Spleen (tissue), 11 donors: ENCODE results near the gene UTY. TPM values are rescaled to one million over a fixed set of nuclear protein-coding genes. Genes with fewer than 3 reads are reported as not detected.

Experiments
- DNase-seq: peaks from one replicate; pipeline ENCODE4 v3.0.0-alpha.2; 2020
- H3K27ac ChIP-seq, 8 donors: fragments of 200-600 bp; sonication (generic) in 7 of 8; 1 replicate in 4 of 8; 2 replicates in 4 of 8; pipeline versions ENCODE4 v1.5.0 to v1.8.0; 2016 to 2021; ENCODE audit warnings: inconsistent platforms in 4 of 8, mild to moderate bottlenecking in 4 of 8, moderate library complexity in 1 of 8
- H3K27me3 ChIP-seq, 7 donors: fragments of 200-600 bp; sonication (generic) in 6 of 7; replicated peaks in 1 of 7; 1 replicate in 4 of 7; 2 replicates in 3 of 7; pipeline versions ENCODE4 v1.5.0 to v1.8.0; 2016 to 2021; ENCODE audit warnings: inconsistent platforms in 3 of 7, mild to moderate bottlenecking in 1 of 7
- H3K36me3 ChIP-seq, 6 donors: fragments of 200-600 bp; sonication (generic) in 5 of 6; 1 replicate in 4 of 6; 2 replicates in 2 of 6; pipeline versions ENCODE4 v1.5.0 to v1.8.0; 2016 to 2021; ENCODE audit warnings: inconsistent platforms in 2 of 6
- H3K4me1 ChIP-seq, 6 donors: fragments of 200-600 bp; sonication (generic) in 5 of 6; 1 replicate in 3 of 6; 2 replicates in 3 of 6; pipeline versions ENCODE4 v1.5.0 to v1.8.0; 2016 to 2021; ENCODE audit warnings: inconsistent platforms in 3 of 6
- H3K4me3 ChIP-seq, 8 donors: fragments of 200-600 bp; sonication (generic) in 7 of 8; 1 replicate in 4 of 8; 2 replicates in 4 of 8; pipeline versions ENCODE4 v1.5.0 to v1.8.0; 2016 to 2021; ENCODE audit warnings: inconsistent platforms in 4 of 8, mild to moderate bottlenecking in 4 of 8, moderate library complexity in 2 of 8
- H3K9me3 ChIP-seq, 8 donors: fragments of 200-600 bp; sonication (generic) in 7 of 8; 1 replicate in 4 of 8; 2 replicates in 4 of 8; pipeline versions ENCODE4 v1.5.0 to v1.8.0; 2016 to 2021; ENCODE audit warnings: inconsistent platforms in 4 of 8
- CTCF ChIP-seq, 11 experiments: fragments of 200-600 bp in 7 of 11; fragments of 450-650 bp in 4 of 11; sonication (generic) in 4 of 11; IDR thresholded peaks in 8 of 11; conservative IDR thresholded peaks in 3 of 11; 1 replicate in 7 of 11; 2 replicates in 4 of 11; pipeline versions ENCODE4 v1.4.0 to v1.8.0; 2016 to 2021; ENCODE audit warnings: antibody characterized with exemption in 11 of 11, inconsistent platforms in 4 of 11, mild to moderate bottlenecking in 1 of 11
- POLR2A ChIP-seq, 3 donors: fragments of 450-650 bp; IDR thresholded peaks; one replicate each; pipeline ENCODE4 v1.5.1; 2017; ENCODE audit warnings: antibody characterized with exemption in 3 of 3, mild to moderate bottlenecking in 1 of 3
- POLR2AphosphoS5 ChIP-seq, 3 donors: sonication (generic); formaldehyde crosslinking; IDR thresholded peaks; one replicate each; pipeline ENCODE4 v1.5.1; 2017; ENCODE audit warnings: antibody characterized with exemption in 3 of 3
- WGBS, 5 donors: extraction: QIAGEN DNeasy Blood & Tissue Kit in 3 of 5; methylation state at CpG; one replicate each; pipeline versions ENCODE4 v1.1.5 to v1.1.7; 2013 to 2018; 5-methylcytosine and 5-hydroxymethylcytosine counted together
- intact Hi-C: fragments of 100-400 bp; cut with DNase I; formaldehyde crosslinking; loops from one replicate; pipeline ENCODE4 v1.15.0; 2023; ENCODE audit warnings: low total_unique reads
- polyA plus RNA-seq, 3 donors: library from polyadenylated mRNA; stranded (reverse); fragments of 200-250 nt; gene quantifications; one replicate each; pipeline ENCODE4 v1.2.1, GENCODE V29; 2013
- total RNA-seq, 7 donors: library from RNA; depleted of rRNA in 3 of 7; stranded (reverse); fragments of >200 nt in 3 of 7; fragmentation: NEBNext Ultra II Directional in 4 of 7; extraction: Animal tissue kit (Norgen Biotek cat#: 25700) in 4 of 7; gene quantifications; one replicate each; pipeline versions ENCODE4 v1.1.0 to v1.2.1, GENCODE V29; 2016 to 2021
- donor health status: healthy with polysubstance abuse.
- donor health status: DM: no; HTN: no; CAD: no; lungs with moderate emphysema.
- donor health status: DM: no; HTN: no; CAD: no.
- donor health status: Bipolar disorder and iron deficiency.
- donor health status: healthy.
- donor health status: DM: no; HTN: no; CAD: no.
- donor health status: DM: yes; HTN: yes; CAD: no.

UTY gene
- total and polyA plus RNA-seq, 10 donors: under 0.01 to 64.1 (median 4.5) TPM; not detected in 4

GRCh38 chrY:13347106-13347505 lies 132.7 kb downstream of the UTY start:
- Histone ChIP-seq H3K9me3 (no peaks in the 10 kb centered on the region), H3K4me3 (no peak overlapping the region), H3K4me1 (peaks cover 0 to 13% (median 0%) of the 10 kb centered on the region in 6 donors), H3K27ac (peak overlapping the region in 3 of 8 donors; percentile 38 to 69 (median 53)), H3K36me3 (peaks cover 0 to 52% (median 0%) of the 10 kb centered on the region in 6 donors), H3K27me3 (no peaks in the 10 kb centered on the region)
- WGBS, 5 donors: 50 to 76% (median 57%) methylated on average over 5 of the region's 5 CpGs; no CpG with 5 or more reads in 2 of the 5 donors
- TF ChIP-seq POLR2AphosphoS5 (IDR thresholded peaks at IDR 0.05) (no peak), POLR2A (IDR thresholded peaks at IDR 0.05) (no peak), CTCF (IDR thresholded peaks at IDR 0.05 in 8 of 11, conservative IDR thresholded peaks at IDR 0.05 in 3 of 11) (no peak)
- intact Hi-C loops: no loop called here
- DNase-seq: no peak

- Histone ChIP-seq H3K27me3 (no peaks in the 10 kb centered on the region), H3K9me3 (no peaks in the 10 kb centered on the region), H3K4me3 (no peak overlapping the region), H3K36me3 (peaks cover 0 to 58% (median 0%) of the 10 kb centered on the region in 6 donors), H3K4me1 (peaks cover 0 to 11% (median 0%) of the 10 kb centered on the region in 6 donors), H3K27ac (no peak overlapping the region)
- no peak for DNase-seq
- WGBS, 5 donors: 88 to 100% (median 89%) methylated on average over 2 to 3 of the region's 3 CpGs; no CpG with 5 or more reads in 2 of the 5 donors
- intact Hi-C loops: no loop called here
- TF ChIP-seq POLR2AphosphoS5 (IDR thresholded peaks at IDR 0.05) (no peak), POLR2A (IDR thresholded peaks at IDR 0.05) (no peak), CTCF (IDR thresholded peaks at IDR 0.05 in 8 of 11, conservative IDR thresholded peaks at IDR 0.05 in 3 of 11) (no peak)
These were observed 134.3 kb downstream of the UTY start for GRCh38 chrY:13345549-13345948.

- Histone ChIP-seq H3K4me1 (peaks cover 0 to 6% (median 0%) of the 10 kb centered on the region in 6 donors), H3K4me3 (no peak overlapping the region), H3K27ac (peak overlapping the region in 2 of 8 donors; percentile 18 to 42), H3K27me3 (no peaks in the 10 kb centered on the region), H3K36me3 (peaks cover 0 to 79% (median 0%) of the 10 kb centered on the region in 6 donors), H3K9me3 (no peaks in the 10 kb centered on the region)
- peak in 4 of 11 experiments; percentile 42 to 67 (median 63) for TF ChIP-seq CTCF (IDR thresholded peaks at IDR 0.05 in 8 of 11, conservative IDR thresholded peaks at IDR 0.05 in 3 of 11)
- no peak for TF ChIP-seq POLR2A (IDR thresholded peaks at IDR 0.05)
- intact Hi-C loops: no loop called here
- 44 to 70% (median 66%) methylated on average over 5 to 8 of the region's 8 CpGs; no CpG with 5 or more reads in 2 of the 5 donors for WGBS, 5 donors
- no peak for DNase-seq
These were observed 136.4 kb downstream of the UTY start for GRCh38 chrY:13343307-13343946.

GRCh38 chrY:13339939-13340338 lies 139.9 kb downstream of the UTY start:
- Histone ChIP-seq H3K4me1 (peaks cover 0 to 6% (median 0%) of the 10 kb centered on the region in 6 donors), H3K4me3 (no peak overlapping the region), H3K9me3 (no peaks in the 10 kb centered on the region), H3K36me3 (peaks cover 0 to 71% (median 0%) of the 10 kb centered on the region in 6 donors), H3K27ac (no peak overlapping the region), H3K27me3 (no peaks in the 10 kb centered on the region)
- 60 to 82% (median 80%) methylated on average over 4 to 5 of the region's 5 CpGs; no CpG with 5 or more reads in 2 of the 5 donors for WGBS, 5 donors
- intact Hi-C loops: no loop called here
- DNase-seq: no peak
- TF ChIP-seq POLR2A (IDR thresholded peaks at IDR 0.05) (no peak), POLR2AphosphoS5 (IDR thresholded peaks at IDR 0.05) (no peak), CTCF (IDR thresholded peaks at IDR 0.05 in 8 of 11, conservative IDR thresholded peaks at IDR 0.05 in 3 of 11) (no peak)
